HUES6 (cell line): ENCODE measurements around the gene PARN.
A peak's percentile ranks its signal among the peaks of the same experiment; 100 is the strongest.
"Not testable (repeated sequence)": the region's sequence is repeated elsewhere in the genome, so short reads cannot be mapped to it uniquely, and the experiment has no call there.

Experiments
- H3K27ac ChIP-seq: 2 replicates; pipeline ENCODE4 v1.7.0; 2013; ENCODE audit warnings: low read depth, mild to moderate bottlenecking, low read length, inconsistent platforms
- H3K27me3 ChIP-seq: 2 replicates; pipeline ENCODE4 v1.6.1; 2013; ENCODE audit warnings: low read length; ENCODE audit not compliant: control insufficient read depth, insufficient read depth
- H3K36me3 ChIP-seq: 2 replicates; pipeline ENCODE4 v1.6.1; 2013; ENCODE audit warnings: low read length; ENCODE audit not compliant: control insufficient read depth, insufficient read depth
- H3K4me1 ChIP-seq: 2 replicates; pipeline ENCODE4 v1.6.1; 2013; ENCODE audit warnings: low read length; ENCODE audit not compliant: control insufficient read depth, insufficient read depth
- H3K4me3 ChIP-seq: 2 replicates; pipeline ENCODE4 v1.5.1; 2013; ENCODE audit warnings: low read depth, low read length
- H3K9ac ChIP-seq: one replicate; pipeline ENCODE4 v1.6.1; 2013; ENCODE audit warnings: mild to moderate bottlenecking, low read length
- H3K9me3 ChIP-seq: 2 replicates; pipeline ENCODE4 v1.6.1; 2013; ENCODE audit warnings: low read depth, low read length; ENCODE audit not compliant: control insufficient read depth, insufficient read depth

PARN gene

GRCh38 chr16:14652726-14653125, 22.7 kb upstream of the PARN start:
- peaks cover 77% of the 10 kb centered on the region for H3K36me3 ChIP-seq

GRCh38 chr16:14650629-14651028, 20.6 kb upstream of the PARN start:
- H3K36me3 ChIP-seq, result peaks cover 84% of the 10 kb centered on the region

More at GRCh38 chr16:14652726-14653125, 22.7 kb upstream of the PARN start:
- no peaks in the 10 kb centered on the region for H3K4me1 ChIP-seq
- H3K9me3 ChIP-seq, result no peaks in the 10 kb centered on the region
- H3K4me3 ChIP-seq, result no peak overlapping the region
- no peaks in the 10 kb centered on the region for H3K27me3 ChIP-seq
- H3K9ac ChIP-seq, result no peak overlapping the region
- no peak overlapping the region for H3K27ac ChIP-seq

GRCh38 chr16:14649816-14650215, 19.8 kb upstream of the PARN start:
- Histone ChIP-seq H3K27ac (no peak overlapping the region), H3K4me1 (no peaks in the 10 kb centered on the region), H3K9me3 (no peaks in the 10 kb centered on the region), H3K4me3 (no peak overlapping the region), H3K27me3 (no peaks in the 10 kb centered on the region), H3K36me3 (peaks cover 87% of the 10 kb centered on the region), H3K9ac (no peak overlapping the region)

More at GRCh38 chr16:14650629-14651028, 20.6 kb upstream of the PARN start:
- Histone ChIP-seq H3K9ac (no peak overlapping the region), H3K9me3 (no peaks in the 10 kb centered on the region), H3K4me3 (no peak overlapping the region), H3K27ac (no peak overlapping the region), H3K4me1 (no peaks in the 10 kb centered on the region), H3K27me3 (no peaks in the 10 kb centered on the region)

GRCh38 chr16:14641926-14642325, 11.9 kb upstream of the PARN start:
- H3K27me3 ChIP-seq, result no peaks in the 10 kb centered on the region
- no peaks in the 10 kb centered on the region for H3K9me3 ChIP-seq
- H3K36me3 ChIP-seq, result peaks cover 46% of the 10 kb centered on the region
- no peak overlapping the region for H3K9ac ChIP-seq
- no peak overlapping the region for H3K4me3 ChIP-seq
- peaks cover 26% of the 10 kb centered on the region for H3K4me1 ChIP-seq
- no peak overlapping the region for H3K27ac ChIP-seq

GRCh38 chr16:14641206-14641605, 11.1 kb upstream of the PARN start:
- Histone ChIP-seq H3K27me3 (no peaks in the 10 kb centered on the region), H3K4me1 (peaks cover 26% of the 10 kb centered on the region), H3K27ac (no peak overlapping the region), H3K9me3 (no peaks in the 10 kb centered on the region), H3K36me3 (peaks cover 39% of the 10 kb centered on the region), H3K9ac (no peak overlapping the region), H3K4me3 (no peak overlapping the region)

GRCh38 chr16:14640538-14640937, 10.5 kb upstream of the PARN start:
- Histone ChIP-seq H3K27me3 (no peaks in the 10 kb centered on the region), H3K27ac (no peak overlapping the region), H3K4me3 (no peak overlapping the region), H3K36me3 (peaks cover 33% of the 10 kb centered on the region), H3K9ac (no peak overlapping the region), H3K4me1 (peaks cover 31% of the 10 kb centered on the region), H3K9me3 (no peaks in the 10 kb centered on the region)

- H3K27me3 ChIP-seq, H3K9me3 ChIP-seq: not testable (repeated sequence)
- Histone ChIP-seq H3K9ac (peak overlapping the region; percentile 66), H3K4me3 (peak overlapping the region; percentile 9), H3K4me1 (peaks cover 40% of the 10 kb centered on the region), H3K36me3 (peaks cover 17% of the 10 kb centered on the region), H3K27ac (peak overlapping the region; percentile 62)
Observed at GRCh38 chr16:14636951-14637240, 6.8 kb upstream of the PARN start.

GRCh38 chr16:14636179-14636950, 6.3 kb upstream of the PARN start:
- not testable (repeated sequence) for H3K27me3 ChIP-seq, H3K9me3 ChIP-seq
- H3K27ac ChIP-seq, result peak overlapping the region; percentile 94
- H3K36me3 ChIP-seq, result peaks cover 17% of the 10 kb centered on the region
- H3K4me3 ChIP-seq, result peak overlapping the region; percentile 35; the same call in 1 of the 2 replicates
- H3K9ac ChIP-seq, result peak overlapping the region; percentile 66
- peaks cover 36% of the 10 kb centered on the region for H3K4me1 ChIP-seq

GRCh38 chr16:14635395-14636165, 5.5 kb upstream of the PARN start:
- Histone ChIP-seq H3K9me3 (no peaks in the 10 kb centered on the region), H3K4me3 (peak overlapping the region; percentile 86; the same call in 1 of the 2 replicates), H3K9ac (peak overlapping the region; percentile 65), H3K27ac (peak overlapping the region; percentile 94), H3K27me3 (no peaks in the 10 kb centered on the region), H3K36me3 (peaks cover 12% of the 10 kb centered on the region), H3K4me1 (peaks cover 35% of the 10 kb centered on the region)

GRCh38 chr16:14634389-14634725, 4.3 kb upstream of the PARN start:
- no peak overlapping the region for H3K9ac ChIP-seq

More at GRCh38 chr16:14634389-14634725, 4.3 kb upstream of the PARN start:
- Histone ChIP-seq H3K27ac (peak overlapping the region; percentile 94; the same call in 1 of the 2 replicates), H3K9me3 (no peaks in the 10 kb centered on the region), H3K4me1 (peaks cover 32% of the 10 kb centered on the region), H3K27me3 (no peaks in the 10 kb centered on the region), H3K36me3 (peaks cover 8% of the 10 kb centered on the region), H3K4me3 (peak overlapping the region; percentile 86)
